ENCODE measurements around the gene SGCG. TPM values are rescaled to one million over a fixed set of nuclear protein-coding genes. Genes with fewer than 3 reads are reported as not detected.

The SGCG gene
- total RNA-seq, 4 donors from 2014 or later, result 2.5 TPM; not detected in 3

GRCh38 chr13:23339225-23339624 lies 158.4 kb downstream of the SGCG start:
- Histone ChIP-seq H3K36me3 (peaks cover 0 to 9% (median 0%) of the 10 kb centered on the region in 3 donors), H3K27ac (no peak overlapping the region), H3K27me3 (no peaks in the 10 kb centered on the region), H3K9me3 (peaks cover 0 to 4% (median 0%) of the 10 kb centered on the region in 4 donors), H3K4me3 (no peak overlapping the region), H3K4me1 (no peaks in the 10 kb centered on the region)
- DNase-seq, result no peak
- TF ChIP-seq, protein P1, sequence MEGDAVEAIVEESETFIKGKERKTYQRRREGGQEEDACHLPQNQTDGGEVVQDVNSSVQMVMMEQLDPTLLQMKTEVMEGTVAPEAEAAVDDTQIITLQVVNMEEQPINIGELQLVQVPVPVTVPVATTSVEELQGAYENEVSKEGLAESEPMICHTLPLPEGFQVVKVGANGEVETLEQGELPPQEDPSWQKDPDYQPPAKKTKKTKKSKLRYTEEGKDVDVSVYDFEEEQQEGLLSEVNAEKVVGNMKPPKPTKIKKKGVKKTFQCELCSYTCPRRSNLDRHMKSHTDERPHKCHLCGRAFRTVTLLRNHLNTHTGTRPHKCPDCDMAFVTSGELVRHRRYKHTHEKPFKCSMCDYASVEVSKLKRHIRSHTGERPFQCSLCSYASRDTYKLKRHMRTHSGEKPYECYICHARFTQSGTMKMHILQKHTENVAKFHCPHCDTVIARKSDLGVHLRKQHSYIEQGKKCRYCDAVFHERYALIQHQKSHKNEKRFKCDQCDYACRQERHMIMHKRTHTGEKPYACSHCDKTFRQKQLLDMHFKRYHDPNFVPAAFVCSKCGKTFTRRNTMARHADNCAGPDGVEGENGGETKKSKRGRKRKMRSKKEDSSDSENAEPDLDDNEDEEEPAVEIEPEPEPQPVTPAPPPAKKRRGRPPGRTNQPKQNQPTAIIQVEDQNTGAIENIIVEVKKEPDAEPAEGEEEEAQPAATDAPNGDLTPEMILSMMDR (IDR thresholded peaks at IDR 0.05), result no peak

GRCh38 chr13:23344931-23345595 lies 164.3 kb downstream of the SGCG start:
- Histone ChIP-seq H3K27me3 (no peaks in the 10 kb centered on the region), H3K4me1 (no peaks in the 10 kb centered on the region), H3K9me3 (no peaks in the 10 kb centered on the region), H3K27ac (no peak overlapping the region), H3K4me3 (no peak overlapping the region), H3K36me3 (peaks cover 0 to 9% (median 0%) of the 10 kb centered on the region in 3 donors)
- DNase-seq, result no peak
- TF ChIP-seq, protein P1 (IDR thresholded peaks at IDR 0.05), result no peak
- no peak for TF ChIP-seq POLR2A (IDR thresholded peaks at IDR 0.05)

- Histone ChIP-seq H3K9me3 (no peaks in the 10 kb centered on the region), H3K27ac (no peak overlapping the region), H3K27me3 (no peaks in the 10 kb centered on the region), H3K4me1 (no peaks in the 10 kb centered on the region), H3K36me3 (no peaks in the 10 kb centered on the region), H3K4me3 (no peak overlapping the region)
- no peak for DNase-seq
- TF ChIP-seq, protein P1 (IDR thresholded peaks at IDR 0.05), result no peak
- TF ChIP-seq POLR2A (IDR thresholded peaks at IDR 0.05), result no peak
Observed at GRCh38 chr13:23347601-23348000, 166.8 kb downstream of the SGCG start.

- H3K27me3 ChIP-seq, result no peaks in the 10 kb centered on the region
- no peak overlapping the region for H3K4me3 ChIP-seq
- no peaks in the 10 kb centered on the region for H3K4me1 ChIP-seq
- DNase-seq, result no peak
- H3K36me3 ChIP-seq, result no peaks in the 10 kb centered on the region
- TF ChIP-seq POLR2A (IDR thresholded peaks at IDR 0.05), result no peak
- TF ChIP-seq, protein P1 (IDR thresholded peaks at IDR 0.05), result no peak
- H3K27ac ChIP-seq, result no peak overlapping the region
- no peaks in the 10 kb centered on the region for H3K9me3 ChIP-seq
Observed at GRCh38 chr13:23348262-23349127, 167.7 kb downstream of the SGCG start.

DNA sequence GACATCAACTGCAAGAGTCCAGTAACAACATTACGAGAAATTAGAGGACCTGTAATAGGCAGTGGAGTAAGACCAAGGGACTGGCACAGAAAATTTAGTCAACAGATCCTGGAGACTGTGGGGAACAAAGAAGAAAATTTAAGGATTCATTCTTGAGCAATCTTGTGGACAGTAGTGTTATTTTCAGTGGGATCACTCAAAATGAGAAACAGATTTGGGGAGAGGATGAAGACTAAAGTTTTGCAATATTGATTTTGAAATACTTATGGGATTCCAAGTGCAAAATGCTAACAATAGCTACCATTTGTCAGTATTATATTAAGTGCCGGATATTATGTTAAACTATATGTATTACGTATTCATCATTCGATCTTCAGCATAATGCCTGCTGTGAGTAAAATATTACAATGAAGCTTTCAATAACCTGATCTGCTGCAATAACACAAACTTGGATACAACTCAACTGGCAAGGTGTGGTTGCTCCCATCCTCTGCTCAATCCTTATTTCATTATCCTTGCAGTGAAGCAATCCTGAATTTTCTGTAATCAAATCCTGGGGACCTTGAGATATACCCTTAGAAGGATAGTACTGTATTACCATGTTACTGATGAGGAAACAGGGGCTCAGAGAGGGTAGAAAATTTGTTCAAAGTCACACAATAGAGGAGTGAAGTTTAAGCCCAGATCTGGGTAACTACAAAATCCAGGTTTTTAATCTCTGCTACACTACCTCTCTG lies 168.6 kb downstream of the SGCG start:
- no peak overlapping the region for H3K27ac ChIP-seq
- no peaks in the 10 kb centered on the region for H3K9me3 ChIP-seq
- peaks cover 0 to under 1% (median 0%) of the 10 kb centered on the region in 3 donors for H3K36me3 ChIP-seq
- no peak overlapping the region for H3K4me3 ChIP-seq
- H3K4me1 ChIP-seq, result no peaks in the 10 kb centered on the region
- no peaks in the 10 kb centered on the region for H3K27me3 ChIP-seq
- TF ChIP-seq POLR2A (IDR thresholded peaks at IDR 0.05), result no peak
- TF ChIP-seq, protein P1 (IDR thresholded peaks at IDR 0.05), result no peak
- no peak for DNase-seq
